Astrocyte (in vitro differentiated cells and primary cell): Measurements from ENCODE around the gene SPC25. TPM values are rescaled to one million over a fixed set of nuclear protein-coding genes. Genes with fewer than 3 reads are reported as not detected.

Experiments used
- DNase-seq: peaks from one replicate; pipeline ENCODE4 v3.0.0-alpha.2; 2010; ENCODE audit warnings: low read depth
- FAIRE-seq: peaks from 2 replicates; lab custom pipeline; 2011; peaks lifted over from hg19 to GRCh38; lab: Jason Lieb, UNC
- H2AFZ ChIP-seq: 2 replicates; pipeline ENCODE4 v1.6.0; 2012; ENCODE audit warnings: low read depth, low read length, inconsistent platforms
- H3K27ac ChIP-seq: 2 replicates; pipeline ENCODE4 v1.5.1; 2011; ENCODE audit warnings: low read depth, low read length, inconsistent platforms
- H3K27me3 ChIP-seq: 2 replicates; pipeline ENCODE4 v1.6.0; 2011; ENCODE audit warnings: low read length, inconsistent platforms; ENCODE audit not compliant: insufficient read depth
- H3K36me3 ChIP-seq: 2 replicates; pipeline ENCODE4 v1.5.1; 2011; ENCODE audit warnings: low read length, inconsistent platforms; ENCODE audit not compliant: insufficient read depth
- H3K4me1 ChIP-seq: 2 replicates; pipeline ENCODE4 v1.5.1; 2011; ENCODE audit warnings: low read length, inconsistent platforms; ENCODE audit not compliant: insufficient read depth
- H3K4me2 ChIP-seq: 2 replicates; pipeline ENCODE4 v1.6.0; 2012; ENCODE audit warnings: low read length, inconsistent platforms
- H3K4me3 ChIP-seq: 2 replicates; pipeline ENCODE4 v1.5.1; 2011; ENCODE audit warnings: low read depth, mild to moderate bottlenecking, low read length, inconsistent platforms; ENCODE audit not compliant: insufficient read depth
- H3K79me2 ChIP-seq: 2 replicates; pipeline ENCODE4 v1.6.0; 2012; ENCODE audit warnings: mild to moderate bottlenecking, low read length, inconsistent platforms; ENCODE audit not compliant: insufficient read depth
- H3K9ac ChIP-seq: 2 replicates; pipeline ENCODE4 v1.6.0; 2012; ENCODE audit warnings: mild to moderate bottlenecking, low read length, inconsistent platforms
- H3K9me3 ChIP-seq: 2 replicates; pipeline ENCODE4 v1.5.1; 2012; ENCODE audit warnings: low read depth, mild to moderate bottlenecking, low read length, inconsistent platforms; ENCODE audit not compliant: insufficient read depth
- H4K20me1 ChIP-seq: 2 replicates; pipeline ENCODE4 v1.6.0; 2012; ENCODE audit warnings: low read length, inconsistent platforms; ENCODE audit not compliant: insufficient read depth
- H3K27ac Mint-ChIP-seq: one replicate; pipeline ENCODE4 v1.8.0; 2021; ENCODE audit warnings: mild to moderate bottlenecking, mixed read lengths; ENCODE audit not compliant: unreplicated experiment
- H3K27me3 Mint-ChIP-seq: one replicate; pipeline ENCODE4 v1.8.0; 2021; ENCODE audit warnings: low read depth, mixed read lengths; ENCODE audit not compliant: unreplicated experiment
- H3K36me3 Mint-ChIP-seq: one replicate; pipeline ENCODE4 v1.8.0; 2021; ENCODE audit warnings: low read depth, mixed read lengths; ENCODE audit not compliant: unreplicated experiment
- H3K4me1 Mint-ChIP-seq: one replicate; pipeline ENCODE4 v1.8.0; 2021; ENCODE audit warnings: low read depth, mixed read lengths; ENCODE audit not compliant: unreplicated experiment
- H3K4me3 Mint-ChIP-seq: one replicate; pipeline ENCODE4 v1.8.0; 2021; ENCODE audit warnings: mild to moderate bottlenecking, moderate library complexity, mixed read lengths; ENCODE audit not compliant: unreplicated experiment
- H3K9me3 Mint-ChIP-seq: one replicate; pipeline ENCODE4 v1.8.0; 2021; ENCODE audit warnings: mild to moderate bottlenecking, mixed read lengths; ENCODE audit not compliant: unreplicated experiment
- CTCF ChIP-seq: IDR thresholded peaks from 2 replicates; pipeline ENCODE4 v1.5.1; 2011; ENCODE audit warnings: low read depth, mild to moderate bottlenecking, inconsistent platforms, low read length, moderate library complexity; ENCODE audit not compliant: insufficient read depth
- EZH2 ChIP-seq: IDR thresholded peaks from 2 replicates; pipeline ENCODE4 v1.6.1; 2012; ENCODE audit warnings: mild to moderate bottlenecking, low read length, inconsistent platforms; ENCODE audit not compliant: insufficient read depth
- total RNA-seq: library from RNA; stranded (reverse); gene quantifications from 2 replicates; pipeline ENCODE4 v1.2.1, GENCODE V29; 2021

SPC25 gene
- total RNA-seq, 1 donor from 2014 or later: 1.6 TPM

- Histone ChIP-seq H3K27ac (no peak overlapping the region), H3K4me3 (no peak overlapping the region), H3K36me3 (no peaks in the 10 kb centered on the region), H3K79me2 (no peaks in the 10 kb centered on the region), H2AFZ (no peak overlapping the region), H3K4me2 (no peak overlapping the region), H3K9ac (no peak overlapping the region), H3K27me3 (no peaks in the 10 kb centered on the region), H3K4me1 (no peaks in the 10 kb centered on the region), H4K20me1 (no peaks in the 10 kb centered on the region), H3K9me3 (no peaks in the 10 kb centered on the region)
- H3K36me3 Mint-ChIP-seq: no peaks in the 10 kb centered on the region
- TF ChIP-seq CTCF: no peak
- no peak for TF ChIP-seq EZH2
- no peaks in the 10 kb centered on the region for H3K27me3 Mint-ChIP-seq
- no peaks in the 10 kb centered on the region for H3K4me1 Mint-ChIP-seq
- no peak overlapping the region for H3K27ac Mint-ChIP-seq
- FAIRE-seq (no peak), DNase-seq (no peak)
- H3K9me3 Mint-ChIP-seq: no peaks in the 10 kb centered on the region
- H3K4me3 Mint-ChIP-seq: no peak overlapping the region
Measured at GRCh38 chr2:168930242-168930641, 40.0 kb upstream of the SPC25 start.

- Histone ChIP-seq H4K20me1 (no peaks in the 10 kb centered on the region), H3K4me3 (no peak overlapping the region), H3K36me3 (no peaks in the 10 kb centered on the region), H3K27ac (no peak overlapping the region), H3K4me2 (no peak overlapping the region), H3K27me3 (no peaks in the 10 kb centered on the region), H3K79me2 (no peaks in the 10 kb centered on the region), H3K9ac (no peak overlapping the region), H3K9me3 (no peaks in the 10 kb centered on the region), H2AFZ (no peak overlapping the region), H3K4me1 (no peaks in the 10 kb centered on the region)
- Mint-ChIP-seq H3K9me3 (no peaks in the 10 kb centered on the region), H3K36me3 (no peaks in the 10 kb centered on the region), H3K27ac (no peak overlapping the region), H3K4me3 (no peak overlapping the region), H3K4me1 (no peaks in the 10 kb centered on the region), H3K27me3 (no peaks in the 10 kb centered on the region)
- DNase-seq (no peak), FAIRE-seq (no peak)
- no peak for TF ChIP-seq EZH2
- no peak for TF ChIP-seq CTCF
Measured at GRCh38 chr2:168929031-168929430, 38.8 kb upstream of the SPC25 start.

GRCh38 chr2:168928113-168928831, 38.0 kb upstream of the SPC25 start:
- H3K79me2 ChIP-seq: no peaks in the 10 kb centered on the region
- no peak overlapping the region for H3K9ac ChIP-seq
- H3K36me3 ChIP-seq: no peaks in the 10 kb centered on the region
- H4K20me1 ChIP-seq: no peaks in the 10 kb centered on the region
- peaks cover 2% of the 10 kb centered on the region for H3K27me3 ChIP-seq
- FAIRE-seq (no peak), DNase-seq (no peak)
- Mint-ChIP-seq H3K4me3 (no peak overlapping the region), H3K27ac (no peak overlapping the region), H3K36me3 (no peaks in the 10 kb centered on the region), H3K9me3 (peaks cover 2% of the 10 kb centered on the region), H3K4me1 (no peaks in the 10 kb centered on the region), H3K27me3 (no peaks in the 10 kb centered on the region)
- TF ChIP-seq EZH2: no peak
- TF ChIP-seq CTCF: no peak
- no peak overlapping the region for H3K4me3 ChIP-seq
- no peak overlapping the region for H3K4me2 ChIP-seq
- no peaks in the 10 kb centered on the region for H3K9me3 ChIP-seq
- H2AFZ ChIP-seq: no peak overlapping the region
- H3K4me1 ChIP-seq: no peaks in the 10 kb centered on the region
- H3K27ac ChIP-seq: no peak overlapping the region
